HT-29 (cell line): ENCODE measurements around the gene PTH2. TPM values are rescaled to one million over a fixed set of nuclear protein-coding genes. Genes with fewer than 3 reads are reported as not detected.

Experiments
- DNase-seq: peaks from one replicate; pipeline ENCODE4 v3.0.0-alpha.2; 2015; ENCODE audit warnings: low spot score
- total RNA-seq: library from RNA; depleted of rRNA; stranded (reverse); fragments of >200 nt; shearing (Covaris generic); gene quantifications from 2 replicates; pipeline ENCODE4 v1.2.3, GENCODE V29; 2014

PTH2 gene
- total RNA-seq, 1 experiment from 2014 or later, result not detected

DNA sequence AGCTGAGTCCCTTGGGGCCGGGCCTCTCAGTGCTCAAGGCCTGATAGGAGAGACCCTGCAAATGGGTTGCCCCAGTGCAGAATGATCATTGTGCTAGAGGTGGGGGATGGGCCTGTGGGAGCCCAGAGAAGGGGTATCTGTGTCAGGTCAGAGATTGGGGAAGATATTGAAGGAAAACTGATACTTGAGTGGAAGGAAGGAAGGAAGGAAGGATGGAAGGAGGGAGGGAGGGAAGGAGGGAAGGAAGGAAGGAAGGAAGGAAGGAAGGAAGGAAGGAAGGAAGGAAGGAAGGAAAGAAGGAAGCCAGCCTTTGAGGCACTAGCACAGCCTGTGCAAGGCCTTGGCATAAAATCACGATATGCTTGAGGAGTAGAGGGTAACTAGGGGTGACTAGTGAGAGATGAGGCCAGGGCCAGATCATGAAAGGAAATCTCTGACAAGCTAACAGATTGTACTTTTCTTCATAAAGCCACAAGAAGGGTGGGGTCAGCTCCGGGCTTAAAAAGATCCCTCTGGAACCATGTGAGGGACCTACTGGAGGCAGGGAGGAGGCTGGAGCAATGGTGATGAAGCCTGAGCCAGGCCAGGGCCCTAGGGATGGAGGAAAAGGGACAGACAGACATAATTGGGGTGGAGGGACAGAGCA lies 11.4 kb downstream of the PTH2 start:
- DNase-seq, result no peak

DNA sequence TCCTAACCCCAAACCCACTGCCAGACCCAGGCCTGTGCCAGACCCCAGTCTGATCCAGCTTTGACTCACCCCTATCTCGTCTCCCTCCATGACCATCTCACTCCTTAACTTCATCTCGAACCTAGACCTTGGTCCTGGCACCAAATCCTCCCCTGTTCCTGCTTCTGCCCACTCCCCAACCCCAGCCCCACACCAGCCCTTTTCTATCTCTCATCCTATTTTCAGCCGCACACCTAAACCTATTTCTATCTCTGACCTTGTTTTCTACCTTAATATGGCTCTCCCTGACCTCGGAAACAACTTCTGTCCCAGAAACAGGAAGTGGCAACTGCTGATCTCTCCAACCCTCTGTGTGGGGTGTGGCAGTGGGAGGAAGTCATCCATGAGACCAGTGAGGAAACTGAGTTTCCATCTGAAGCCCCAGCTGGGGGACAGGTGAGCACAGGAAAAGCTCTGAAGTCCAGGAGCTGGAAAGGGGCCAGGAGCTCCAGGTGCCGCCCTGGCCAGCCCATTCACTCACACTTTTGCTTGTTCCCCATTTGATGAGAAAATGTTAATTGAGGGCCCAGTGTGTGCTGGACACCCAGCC lies 13.7 kb downstream of the PTH2 start:
- DNase-seq, result no peak

DNA sequence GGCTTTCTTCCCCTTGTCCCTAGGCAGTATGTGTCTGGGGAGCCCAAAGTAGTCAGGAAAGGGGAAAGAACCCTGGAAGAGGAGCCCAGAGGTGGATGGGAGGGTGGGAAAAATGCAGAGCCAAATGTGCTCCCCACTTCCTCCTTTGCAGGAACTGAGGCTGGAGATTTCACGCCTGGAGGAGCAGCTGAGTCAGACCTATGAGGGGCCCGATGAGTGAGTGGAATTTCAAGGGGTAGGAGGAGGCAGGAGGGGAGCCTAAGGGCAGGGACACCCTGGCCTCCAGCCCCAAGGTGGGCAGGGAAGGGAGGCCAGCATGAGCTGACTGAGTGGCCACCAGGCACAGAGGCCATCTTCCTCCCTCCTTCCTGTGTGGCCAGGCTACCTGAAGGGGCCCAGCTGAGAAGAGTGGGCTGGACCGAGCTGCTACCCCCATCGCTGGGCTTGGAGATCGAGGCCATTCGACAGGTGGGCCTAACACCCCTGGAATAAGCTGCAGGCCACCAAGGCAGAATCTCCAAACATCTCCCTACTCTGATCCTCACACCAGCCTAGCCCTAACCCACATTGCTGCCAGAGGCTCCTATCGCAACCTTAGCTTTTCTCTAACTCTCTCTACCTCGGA lies 14.3 kb downstream of the PTH2 start:
- no peak for DNase-seq

DNA sequence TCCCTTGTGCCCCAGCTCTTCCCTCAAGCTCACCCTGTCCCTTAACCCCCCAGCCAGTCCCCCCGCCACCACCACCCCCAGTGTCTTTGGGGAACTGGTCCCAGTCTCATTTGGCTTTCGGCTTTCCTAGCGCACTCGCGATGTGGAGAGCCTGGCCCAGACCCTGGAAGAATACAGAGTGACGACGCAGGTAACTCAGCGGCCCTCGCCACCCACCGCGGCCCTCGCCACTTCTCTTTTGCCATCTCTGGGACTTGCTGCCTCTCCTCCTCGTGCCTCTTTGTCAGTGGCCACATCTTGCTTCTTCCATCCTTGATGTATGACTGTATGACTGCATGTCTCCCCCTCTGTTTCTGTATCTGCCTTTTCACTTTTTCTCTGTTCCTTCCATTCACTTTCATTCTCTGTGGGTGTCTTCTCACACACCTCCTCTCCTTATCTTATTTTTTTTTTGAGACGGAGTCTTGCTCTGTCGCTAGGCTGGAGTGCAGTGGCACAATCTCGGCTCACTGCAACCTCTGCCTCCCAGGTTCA lies 15.7 kb downstream of the PTH2 start:
- no peak for DNase-seq

DNA sequence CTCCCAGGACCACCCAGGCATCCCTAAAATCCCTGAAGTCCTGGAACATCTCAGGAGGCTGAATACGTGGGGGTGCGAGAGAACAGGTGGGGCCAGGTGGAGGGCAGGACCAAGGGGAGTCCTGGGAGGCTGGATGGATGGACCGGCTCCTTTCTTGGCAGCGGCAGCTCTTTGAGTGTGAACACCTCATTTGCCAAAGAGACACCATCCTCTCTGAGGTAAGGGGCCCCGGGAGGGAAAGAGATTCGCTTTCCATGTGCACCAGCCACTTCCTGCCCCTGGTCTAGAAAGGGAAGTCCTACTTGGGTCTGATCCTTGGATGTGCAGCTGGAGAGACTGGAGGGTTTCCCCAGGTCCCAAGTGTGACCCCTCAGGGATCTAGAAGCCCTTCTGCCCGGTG lies 16.2 kb downstream of the PTH2 start:
- DNase-seq, result no peak

DNA sequence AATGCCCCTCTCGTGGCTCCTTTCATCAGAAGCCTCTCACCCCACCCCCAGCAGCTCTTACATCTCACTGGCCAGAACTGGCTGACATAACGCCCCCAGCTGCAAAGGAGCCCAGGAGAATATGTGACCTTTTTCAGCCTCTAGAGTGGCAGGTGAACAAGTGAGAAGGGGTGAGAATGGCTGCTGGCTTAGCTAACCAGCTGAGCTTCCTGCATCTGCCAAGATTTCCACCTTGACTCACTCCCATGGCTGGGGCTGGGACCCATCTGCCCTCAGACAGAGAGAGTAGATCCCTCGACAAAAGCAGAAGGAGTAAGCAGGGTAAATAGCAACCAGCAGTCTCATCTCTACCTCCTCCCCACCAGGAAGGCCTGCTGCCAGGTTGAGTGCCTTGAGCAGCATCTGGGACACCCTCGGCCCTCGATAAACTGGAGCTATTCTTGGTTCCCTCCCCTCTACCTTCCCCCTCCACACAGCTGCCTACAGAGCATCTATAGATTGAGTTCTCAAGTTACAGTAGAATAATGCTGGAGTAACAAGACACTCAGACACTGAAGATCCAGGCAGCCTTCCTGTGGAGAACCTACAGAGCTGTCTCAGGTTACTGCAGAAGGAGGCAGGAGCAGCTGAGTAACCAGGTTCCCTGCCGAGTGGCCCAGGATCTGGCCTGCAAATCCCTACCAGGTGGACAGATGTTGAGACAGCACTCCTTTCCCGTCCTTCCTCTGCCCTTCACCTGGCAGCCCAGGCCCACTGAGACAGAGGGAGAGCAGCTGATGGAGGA lies 19.6 kb downstream of the PTH2 start:
- no peak for DNase-seq

DNA sequence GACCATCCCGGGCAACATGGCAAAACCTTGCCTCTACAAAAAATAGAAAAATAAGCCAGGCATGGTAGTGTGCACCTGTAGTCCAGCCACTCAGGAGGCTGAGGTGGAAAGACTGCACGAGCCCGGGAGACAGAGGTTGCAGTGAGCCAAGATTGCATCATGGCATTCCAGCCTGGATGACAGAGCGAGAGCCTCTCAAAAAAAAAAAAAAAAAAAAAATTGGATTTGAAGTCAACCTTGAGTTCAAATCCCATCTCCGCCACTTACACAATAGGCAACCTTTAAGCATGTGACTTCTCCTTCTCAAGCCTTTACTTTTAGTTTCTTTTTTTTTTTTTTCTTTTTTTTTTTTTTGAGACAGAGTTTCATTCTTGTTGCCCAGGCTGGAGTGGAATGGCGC lies 23.2 kb downstream of the PTH2 start:
- no peak for DNase-seq

DNA sequence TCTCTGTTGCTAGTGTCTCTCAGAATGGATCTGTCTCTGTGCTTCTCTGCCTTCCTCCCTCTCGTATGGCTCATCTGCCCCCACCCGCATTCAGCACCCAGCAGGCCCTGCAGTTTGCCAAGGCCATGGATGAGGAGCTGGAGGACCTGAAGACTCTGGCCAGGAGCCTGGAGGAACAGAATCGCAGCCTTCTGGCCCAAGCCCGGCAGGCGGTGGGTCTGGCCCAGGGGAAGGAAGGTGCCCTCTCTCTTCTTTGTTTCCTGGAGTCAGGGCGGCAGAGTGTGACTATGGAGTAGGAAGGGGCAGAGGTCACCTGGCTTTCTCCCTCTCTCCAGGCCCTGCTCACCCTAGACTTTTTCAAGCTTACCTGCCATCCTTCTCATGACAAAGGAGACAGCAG lies 24.3 kb downstream of the PTH2 start:
- no peak for DNase-seq

DNA sequence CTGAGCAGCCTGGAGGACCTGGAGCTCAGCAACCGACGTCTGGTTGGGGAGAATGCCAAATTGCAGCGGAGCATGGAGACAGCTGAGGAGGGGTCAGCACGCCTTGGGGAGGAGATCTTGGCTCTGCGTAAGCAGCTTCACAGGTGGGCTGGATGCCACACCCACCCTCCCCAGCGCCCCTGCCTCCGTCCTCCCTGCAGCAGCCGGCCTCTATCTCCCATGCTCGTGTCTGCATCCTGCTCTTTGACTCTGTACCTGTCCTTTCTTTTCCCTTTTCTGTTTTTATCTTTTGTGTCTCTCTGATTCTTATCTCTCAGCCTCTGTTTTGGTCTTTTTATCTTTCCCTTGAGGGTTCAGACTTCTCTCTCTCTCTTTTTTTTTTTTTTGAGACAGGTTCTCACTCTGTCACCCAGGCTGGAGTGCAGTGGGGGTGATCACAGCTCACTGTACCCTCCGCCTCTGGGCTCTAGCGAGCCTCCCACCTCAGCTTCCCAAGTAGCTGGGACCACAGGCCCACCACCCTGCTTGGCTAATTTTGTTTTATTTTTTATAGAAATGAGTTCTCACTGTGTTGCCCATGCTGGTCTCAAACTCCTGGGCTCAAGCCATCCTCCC lies 25.1 kb downstream of the PTH2 start:
- DNase-seq, result no peak

DNA sequence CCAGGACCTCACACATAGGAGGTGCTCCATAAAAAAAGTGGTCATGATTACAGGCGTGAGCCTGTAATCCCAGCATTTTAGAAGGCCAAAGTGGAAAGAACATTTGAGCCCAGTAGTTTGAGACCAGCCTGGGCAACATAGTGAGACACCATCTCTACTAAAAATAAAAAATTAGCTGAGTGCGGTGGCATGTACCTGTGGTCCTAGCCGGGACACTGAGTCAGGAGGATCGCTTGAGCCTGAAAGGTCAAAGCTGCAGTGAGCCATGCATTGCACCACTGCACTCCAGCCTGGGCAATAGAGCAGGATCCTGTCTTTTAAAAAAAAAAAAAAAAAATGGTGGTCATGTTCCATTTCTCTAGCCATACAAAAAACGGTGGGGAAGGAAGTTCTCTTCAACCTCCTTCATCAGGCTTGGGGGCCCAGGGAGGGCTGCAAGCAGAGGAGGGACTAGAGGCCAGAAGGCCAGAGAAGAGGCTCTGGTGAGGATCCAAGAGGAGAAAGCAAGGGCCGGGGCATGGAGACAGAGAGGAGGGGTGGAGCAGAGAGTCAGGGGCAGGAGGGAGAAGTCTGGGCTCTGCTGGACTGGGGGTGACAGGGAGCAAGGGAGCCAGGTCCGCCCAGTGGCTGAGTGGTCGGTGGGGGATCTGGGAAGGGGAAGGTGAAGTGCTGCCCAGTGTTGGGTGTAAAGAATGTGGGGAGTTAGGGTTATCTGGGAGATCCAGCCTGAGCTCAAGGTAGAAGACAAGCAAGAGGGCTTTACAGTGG lies 26.3 kb downstream of the PTH2 start:
- DNase-seq, result no peak

DNA sequence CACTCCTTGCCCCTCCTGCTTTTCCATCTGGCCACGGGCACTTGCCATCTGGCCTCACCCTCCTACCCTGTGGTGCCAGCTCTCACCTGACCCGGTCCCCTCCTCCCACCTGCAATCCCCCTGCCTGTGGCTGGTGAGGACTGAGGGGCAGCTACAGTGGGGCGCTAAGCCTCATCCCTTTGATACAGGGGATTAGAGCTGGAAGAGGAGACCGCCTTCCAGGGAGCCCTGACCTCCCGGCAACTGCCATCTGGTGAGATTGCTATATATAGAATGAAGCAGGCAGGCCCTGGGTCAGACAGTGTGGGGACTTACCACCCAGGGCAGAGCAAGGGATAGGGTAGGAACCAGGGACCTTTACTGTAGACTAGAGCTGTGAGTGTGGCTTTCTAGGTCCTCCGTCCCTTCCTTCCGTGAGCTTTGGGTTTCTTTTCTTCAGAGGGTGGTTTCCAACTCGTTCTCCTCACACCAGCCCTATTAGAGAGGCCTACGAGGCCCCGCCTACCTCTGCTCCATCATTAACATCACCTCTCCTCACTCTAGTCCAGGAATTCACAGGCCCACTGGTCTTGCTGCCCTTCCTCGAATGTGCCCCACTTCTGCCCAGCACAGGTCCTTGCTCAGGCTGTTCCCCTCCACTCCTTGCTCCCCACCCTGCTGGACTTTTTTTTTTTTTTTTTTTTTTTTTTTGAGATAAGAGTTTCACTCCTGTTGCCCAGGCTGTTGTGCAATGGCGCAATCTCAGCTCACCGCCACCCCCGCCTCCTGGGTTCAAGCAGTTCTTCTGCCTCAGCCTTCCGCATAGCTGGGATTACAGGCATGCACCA lies 27.4 kb downstream of the PTH2 start:
- no peak for DNase-seq

DNA sequence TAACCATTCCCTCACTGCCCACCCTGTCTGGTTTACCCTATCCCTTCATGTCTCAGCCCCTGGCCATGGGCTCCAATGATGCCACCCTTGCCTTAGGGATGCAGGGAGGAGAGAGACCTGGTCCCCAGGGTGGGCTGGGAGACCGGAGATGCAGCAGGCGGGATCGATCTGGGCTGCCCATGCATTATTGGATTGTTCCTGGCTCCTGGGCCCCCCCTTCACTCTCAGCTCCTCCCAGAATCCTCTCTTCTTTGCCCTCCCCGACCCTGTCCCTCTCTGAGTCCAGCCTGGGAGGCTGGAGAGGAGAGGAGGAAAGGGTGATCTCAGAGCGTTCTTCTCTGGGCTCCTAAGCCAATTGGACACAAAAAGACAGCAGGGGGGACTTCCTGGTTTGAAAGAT lies 29.4 kb downstream of the PTH2 start:
- DNase-seq, result no peak

DNA sequence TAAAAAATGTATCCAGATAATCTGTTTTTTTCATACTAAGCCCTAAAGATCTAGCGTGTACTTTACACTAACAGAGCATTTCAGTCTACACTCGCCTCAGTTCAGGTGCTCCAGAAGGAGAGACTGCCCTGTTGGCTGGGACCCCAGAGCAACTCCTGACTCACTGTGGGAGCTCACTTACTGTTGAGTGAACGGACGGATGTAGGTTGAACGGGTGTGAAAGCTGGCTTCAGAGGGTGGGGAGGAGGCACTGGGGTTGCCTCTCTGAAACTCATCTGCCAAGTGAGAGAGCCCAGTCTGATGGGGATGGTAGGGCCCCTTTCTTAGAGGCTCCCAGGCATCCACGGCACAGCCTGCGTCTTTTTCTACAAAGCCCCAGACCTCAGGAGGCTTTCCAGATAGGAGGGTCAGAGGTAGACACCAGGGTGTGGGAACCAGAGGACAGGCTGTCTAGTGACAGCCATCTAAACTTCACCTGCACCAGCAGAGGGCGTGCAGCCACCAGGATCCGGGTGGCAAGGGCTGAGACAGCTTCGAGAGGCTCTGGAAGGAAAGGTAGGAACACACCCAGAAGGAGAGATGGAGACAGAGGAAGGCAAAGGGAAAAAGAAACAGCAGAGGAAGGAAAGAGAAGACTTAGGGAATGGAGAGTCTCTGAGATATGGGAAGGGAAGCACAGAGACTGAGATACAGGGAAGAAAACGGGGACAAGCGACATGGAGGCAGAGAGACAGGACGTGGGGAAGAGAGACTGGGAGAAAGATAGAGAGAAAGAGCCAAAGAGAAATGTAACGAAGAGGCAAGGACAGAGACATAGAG lies 31.5 kb downstream of the PTH2 start:
- peak; percentile 95 for DNase-seq

DNA sequence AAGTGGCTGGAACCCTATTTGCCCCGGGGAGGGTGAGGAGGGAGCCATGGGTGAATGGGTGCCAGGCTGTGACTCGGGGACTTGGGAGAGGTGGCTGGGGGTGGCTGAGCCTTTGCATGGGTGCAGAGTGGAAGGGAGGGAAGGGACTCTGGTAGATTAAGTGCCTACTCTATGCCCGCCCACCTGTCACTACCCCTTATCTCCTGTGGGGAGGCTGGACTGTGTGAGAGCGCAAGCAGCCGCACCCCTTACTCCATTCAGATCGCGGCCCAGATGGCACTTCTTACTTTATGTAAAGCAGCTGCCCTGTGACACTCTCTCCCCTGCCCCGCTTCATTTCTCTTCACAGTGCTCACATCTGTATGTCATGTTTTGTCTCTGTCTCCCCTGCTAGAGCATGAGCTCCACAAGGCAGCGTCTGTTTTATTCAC lies 32.3 kb downstream of the PTH2 start:
- DNase-seq, result no peak

DNA sequence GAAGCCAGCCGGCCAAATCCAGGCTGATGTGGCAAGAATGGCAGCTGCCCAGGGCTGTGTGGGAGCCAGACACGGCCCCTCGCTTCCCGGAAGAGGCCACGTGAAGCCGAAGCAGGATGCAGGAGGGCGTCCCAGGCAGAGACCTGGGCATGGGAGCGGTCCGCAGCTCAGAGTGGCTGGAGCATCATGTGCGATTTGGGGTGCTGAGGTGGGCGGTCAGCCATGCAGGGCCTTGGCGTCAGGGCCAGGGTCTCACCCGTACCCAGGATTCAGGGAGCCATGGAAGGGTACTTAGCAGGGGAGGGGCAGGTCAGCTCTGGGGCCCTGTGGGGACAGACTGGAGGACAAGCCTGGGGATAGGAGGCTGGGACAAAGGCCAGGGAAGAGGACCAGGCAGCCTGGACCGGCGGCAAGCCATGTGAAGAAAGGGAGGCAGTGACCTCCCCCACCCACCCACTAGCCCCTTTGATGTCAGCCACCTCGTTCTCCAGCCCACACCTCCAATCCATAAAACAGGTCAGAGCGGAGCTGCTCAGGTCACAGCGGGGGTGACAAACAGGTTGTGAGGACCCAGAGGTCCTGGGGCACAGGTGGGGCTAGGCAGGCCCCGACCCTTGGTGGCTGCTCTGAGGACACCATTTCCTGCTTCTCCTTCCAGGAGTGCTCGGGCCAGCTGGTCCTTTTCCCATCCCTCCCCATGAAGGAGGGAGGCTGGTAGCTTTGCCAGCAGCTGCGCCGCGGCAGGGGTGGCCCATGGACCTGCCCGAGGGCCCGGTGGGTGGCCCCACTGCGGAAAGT lies 32.9 kb downstream of the PTH2 start:
- DNase-seq, result no peak

DNA sequence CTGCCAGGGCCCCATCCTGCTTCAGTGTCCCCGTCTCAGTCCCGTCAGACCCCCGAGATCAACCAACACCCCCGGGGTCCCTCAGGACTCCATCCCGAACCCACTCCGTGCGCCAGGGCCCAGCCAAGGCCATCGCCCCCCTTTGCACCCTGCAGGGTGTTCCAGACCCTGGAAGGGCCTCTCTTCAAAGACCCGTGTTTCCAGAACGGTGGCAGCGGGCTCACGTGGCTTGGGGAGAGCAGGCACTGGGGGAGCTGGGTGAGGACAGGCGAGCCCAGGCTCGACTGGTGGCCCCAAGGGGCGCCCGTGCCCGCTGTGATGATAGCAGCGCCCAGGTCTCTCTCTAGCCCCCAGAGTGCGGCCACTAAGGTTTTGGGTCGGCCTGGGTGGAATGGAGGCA lies 33.8 kb downstream of the PTH2 start:
- no peak for DNase-seq

DNA sequence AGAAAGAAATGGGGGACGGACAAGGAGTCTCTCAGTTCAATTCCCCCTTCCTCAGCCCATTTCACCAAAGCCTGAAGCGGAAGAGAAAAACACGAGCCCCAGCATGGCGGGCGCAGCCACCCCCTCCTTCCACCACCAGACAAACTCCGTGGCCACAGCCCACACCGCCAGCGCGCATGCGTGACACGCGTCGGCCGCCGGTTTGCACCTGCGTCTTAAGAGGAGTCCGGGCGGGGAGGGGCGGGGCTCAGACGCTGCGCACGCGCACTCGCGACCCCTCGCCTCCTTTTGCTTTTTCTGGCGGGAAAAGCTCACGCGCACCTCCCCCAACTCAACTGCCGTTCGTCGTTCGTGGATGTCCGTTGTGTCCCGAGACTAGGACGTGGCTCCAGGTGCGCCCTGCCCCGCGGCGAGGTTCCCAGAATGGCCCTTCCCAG lies 35.3 kb downstream of the PTH2 start, which contains the start of gene KASH5:
Gene KASH5, plus strand, starts transcription at position 314 of the 437 bp plus-strand sequence. CDS start 2,635 bp downstream, outside the sequence.
- DNase-seq, result no peak

DNA sequence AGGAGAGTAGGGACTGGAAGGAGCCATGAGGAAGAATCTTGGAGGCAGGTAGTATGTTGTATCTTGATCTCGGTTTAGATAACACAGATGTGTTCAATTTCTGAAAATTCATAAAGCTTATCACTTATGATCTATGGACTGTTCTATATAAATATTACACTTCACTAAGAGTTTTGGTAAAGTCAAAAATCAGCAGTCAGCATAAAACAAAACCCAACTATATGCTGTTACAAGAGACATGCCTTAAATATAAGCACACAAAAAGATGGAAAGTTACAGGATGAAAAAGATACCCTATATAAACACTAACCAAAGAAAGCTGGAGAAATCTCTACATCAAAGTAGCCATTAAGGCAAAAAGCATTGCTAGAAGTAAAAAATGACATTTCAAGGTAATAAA lies 39.6 kb downstream of the PTH2 start:
- no peak for DNase-seq
